Epithelial cell of prostate (primary cell): ENCODE results near the gene ZNF638.
"Not testable (repeated sequence)": the region's sequence is repeated elsewhere in the genome, so short reads cannot be mapped to it uniquely, and the experiment has no call there.

Source experiments
- DNase-seq: peaks from one replicate; pipeline ENCODE4 v3.0.0-alpha.2; 2011; ENCODE audit warnings: low read depth, low spot score
- H3K27ac ChIP-seq: fragments of 450-650 bp; 2 replicates; pipeline ENCODE4 v1.5.1; 2017; ENCODE audit warnings: mild to moderate bottlenecking

The ZNF638 gene

DNA sequence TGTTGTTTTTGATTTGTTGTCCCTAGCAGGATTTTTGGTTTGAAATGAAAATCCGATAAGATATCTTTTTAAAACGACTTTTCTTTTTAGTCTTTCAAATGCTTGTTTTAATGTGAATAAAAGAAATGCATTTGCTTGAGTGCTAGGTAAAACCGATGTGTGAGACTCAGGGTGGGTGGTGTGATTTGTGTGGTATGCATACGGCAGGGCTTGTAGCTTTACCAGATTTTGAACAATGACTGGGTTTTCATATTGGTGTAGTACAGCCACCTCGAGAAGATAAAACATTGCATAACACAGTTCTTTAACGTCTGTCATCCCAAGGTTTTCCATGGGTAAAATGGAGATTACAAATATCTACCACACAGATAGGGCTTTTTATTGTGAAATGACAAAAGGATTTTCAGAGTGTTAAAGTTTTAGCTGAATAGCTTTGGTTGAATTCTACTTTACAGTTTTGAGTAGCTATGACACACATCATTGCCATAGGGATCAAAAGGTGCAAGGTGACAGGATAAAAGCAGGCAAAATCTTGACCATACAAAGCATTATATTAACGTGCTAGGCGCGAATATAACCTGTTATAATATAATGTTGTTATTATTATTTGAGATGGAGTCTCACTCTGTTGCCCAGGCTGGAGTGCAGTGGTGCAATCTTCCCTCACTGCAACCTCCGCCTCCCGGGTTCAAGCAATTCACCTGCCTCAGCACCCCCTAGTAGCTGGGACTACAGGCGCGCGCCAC lies 824 bp upstream of the ZNF638 start:
- H3K27ac ChIP-seq = no peak overlapping the region
- DNase-seq = no peak

DNA sequence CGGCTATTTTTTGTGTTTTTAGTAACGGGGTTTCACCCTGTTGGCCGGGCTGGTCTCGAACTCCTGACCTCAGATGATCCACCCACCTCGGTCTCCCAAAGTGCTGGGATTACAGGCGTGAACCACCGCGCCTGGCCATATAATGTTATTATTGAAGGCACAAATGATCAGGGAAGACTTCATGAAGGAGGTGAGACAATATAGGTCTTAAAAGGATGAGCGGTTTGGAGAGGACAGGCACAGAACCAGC lies 326 bp upstream of the ZNF638 start:
- H3K27ac ChIP-seq, DNase-seq: not testable (repeated sequence)

DNA sequence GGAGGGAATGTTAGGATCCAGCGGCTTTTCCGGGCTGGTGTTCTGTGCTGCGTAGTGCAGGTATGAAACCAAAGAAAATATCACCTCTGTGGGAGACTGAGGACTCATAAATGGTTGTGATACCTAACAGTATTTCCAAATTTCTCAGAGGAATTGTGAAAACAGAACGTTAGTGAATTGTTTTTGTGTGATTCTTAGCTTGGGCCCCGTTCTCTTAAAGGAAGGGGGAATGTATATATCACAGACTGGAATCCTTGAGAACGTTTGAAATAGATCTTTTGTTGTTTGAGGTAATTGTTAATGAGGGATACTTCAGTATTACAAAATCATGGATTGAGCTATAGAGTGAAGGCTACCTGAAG lies 834 bp downstream of the ZNF638 start:
- no peak for DNase-seq
- H3K27ac ChIP-seq = peak overlapping the region; percentile 39

DNA sequence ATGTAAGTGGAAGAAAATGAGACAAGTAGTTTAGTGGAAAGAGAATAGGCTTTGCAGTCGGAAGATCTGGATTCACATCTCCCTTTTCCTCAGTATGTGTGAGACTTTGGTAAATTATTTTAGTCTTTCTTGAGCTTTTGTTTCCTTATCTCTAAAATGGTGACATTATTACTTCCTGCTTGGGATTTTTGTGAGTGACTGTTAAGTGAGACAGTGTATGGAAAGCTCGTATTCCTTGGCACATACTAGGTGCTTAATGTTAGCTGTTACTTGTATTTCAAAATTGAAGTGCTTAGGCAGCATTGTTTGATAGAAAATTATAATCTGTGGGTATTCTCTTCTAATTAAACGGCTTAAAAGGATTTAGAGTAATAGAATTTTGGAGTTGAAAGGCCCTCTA lies 2.0 kb downstream of the ZNF638 start:
- no peak overlapping the region for H3K27ac ChIP-seq
- no peak for DNase-seq

DNA sequence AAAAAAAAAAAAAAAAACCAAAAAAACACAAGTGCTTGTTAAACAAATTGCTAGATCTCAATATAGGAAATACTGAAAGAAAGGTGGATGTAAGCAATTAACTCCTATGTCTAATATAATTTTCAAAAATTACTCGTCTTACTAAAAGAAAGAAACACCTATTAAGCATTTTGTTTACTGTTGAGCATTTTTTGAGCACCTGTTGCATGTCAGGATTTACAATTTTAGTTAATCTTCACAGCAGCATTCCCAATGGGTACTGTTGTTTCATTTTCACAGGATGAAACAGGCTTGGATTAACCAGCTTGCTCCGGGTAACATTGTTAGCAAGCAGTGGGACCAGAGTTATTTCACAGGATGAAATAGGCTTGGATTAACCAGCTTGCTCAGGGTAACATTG lies 4.8 kb downstream of the ZNF638 start:
- DNase-seq = no peak
- H3K27ac ChIP-seq = no peak overlapping the region

DNA sequence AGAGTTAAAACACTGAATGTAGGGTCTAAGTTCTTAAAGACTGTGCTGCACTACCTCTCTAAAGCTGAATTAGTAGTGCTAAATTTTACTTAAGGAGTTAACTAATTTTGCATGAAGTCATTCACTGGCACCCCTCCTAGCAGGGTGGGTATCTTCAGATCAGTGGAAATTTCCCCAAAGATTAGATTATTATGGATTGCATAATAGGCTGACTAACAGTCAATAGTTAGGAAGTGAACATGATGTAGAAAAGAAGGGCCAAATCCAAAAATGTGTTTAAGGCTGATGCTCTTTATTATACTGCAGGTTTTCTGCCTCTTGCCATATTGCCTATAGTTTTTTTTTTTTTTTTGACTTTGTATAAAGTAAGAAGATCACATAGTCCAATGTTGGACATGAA lies 5.2 kb downstream of the ZNF638 start:
- no peak for DNase-seq
- H3K27ac ChIP-seq = no peak overlapping the region

DNA sequence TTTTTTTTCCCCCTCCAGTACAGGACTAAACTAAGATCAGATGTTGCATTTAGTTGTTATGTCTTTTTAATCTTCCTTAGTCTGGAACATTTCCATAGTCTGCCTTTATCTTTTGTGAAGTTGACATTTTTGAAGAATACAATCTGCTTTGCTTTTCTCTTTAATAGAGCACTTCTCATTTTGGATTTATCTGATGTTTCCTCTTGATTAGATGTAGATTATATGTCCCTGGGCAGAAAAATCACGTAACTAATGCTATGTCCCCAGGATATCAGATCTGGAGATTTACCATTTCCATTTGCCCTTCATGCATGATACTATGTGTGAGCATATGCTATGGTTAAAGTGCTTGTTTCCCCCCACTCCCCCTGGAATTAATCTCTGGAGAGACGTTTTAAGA lies 6.2 kb downstream of the ZNF638 start:
- DNase-seq = no peak
- H3K27ac ChIP-seq = no peak overlapping the region

GRCh38 chr2:71339685-71340084 lies 8.1 kb downstream of the ZNF638 start:
- DNase-seq = no peak
- H3K27ac ChIP-seq = no peak overlapping the region

GRCh38 chr2:71340176-71340575 lies 8.6 kb downstream of the ZNF638 start:
- H3K27ac ChIP-seq = no peak overlapping the region

GRCh38 chr2:71341645-71342044 lies 10.1 kb downstream of the ZNF638 start:
- no peak for DNase-seq
- H3K27ac ChIP-seq = no peak overlapping the region

More at GRCh38 chr2:71340176-71340575, 8.6 kb downstream of the ZNF638 start:
- DNase-seq = no peak

DNA sequence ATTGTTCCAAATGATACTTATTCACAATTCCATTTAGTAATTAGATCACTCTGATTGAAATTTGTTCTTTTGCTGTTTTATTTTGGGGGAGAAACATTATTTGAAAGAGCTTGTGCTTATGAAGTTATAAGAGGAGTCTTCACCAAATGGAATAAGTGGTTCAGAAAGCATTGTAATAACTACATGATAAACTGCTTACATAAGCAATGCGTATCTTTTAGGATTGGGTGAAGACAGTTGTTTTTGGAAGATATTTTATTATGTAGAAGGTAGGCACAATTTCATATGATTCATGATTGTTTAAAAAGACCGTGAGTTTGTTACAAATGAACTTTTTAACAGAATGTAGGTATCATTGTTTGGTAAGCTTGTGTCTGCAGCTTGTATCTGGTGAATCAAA lies 14.5 kb downstream of the ZNF638 start:
- no peak overlapping the region for H3K27ac ChIP-seq
- no peak for DNase-seq

DNA sequence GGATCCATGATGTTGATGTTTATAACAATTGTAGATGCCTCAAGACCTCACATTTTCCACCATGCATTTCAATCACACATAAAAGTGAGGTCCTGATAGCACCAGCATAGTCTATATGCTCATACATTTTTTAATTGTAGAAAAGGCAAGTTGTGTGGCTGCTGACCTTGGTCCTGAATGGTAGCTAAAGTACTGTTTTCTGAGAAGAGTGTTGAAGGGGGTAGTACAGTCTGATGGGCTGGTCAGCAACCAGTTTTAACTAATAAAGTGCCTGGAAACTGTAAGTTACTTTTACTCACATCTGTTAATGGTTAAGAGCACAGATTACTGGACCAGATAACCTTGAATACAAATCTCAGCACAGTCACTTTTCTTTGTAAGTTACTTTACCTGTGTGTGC lies 15.9 kb downstream of the ZNF638 start:
- no peak overlapping the region for H3K27ac ChIP-seq
- no peak for DNase-seq

DNA sequence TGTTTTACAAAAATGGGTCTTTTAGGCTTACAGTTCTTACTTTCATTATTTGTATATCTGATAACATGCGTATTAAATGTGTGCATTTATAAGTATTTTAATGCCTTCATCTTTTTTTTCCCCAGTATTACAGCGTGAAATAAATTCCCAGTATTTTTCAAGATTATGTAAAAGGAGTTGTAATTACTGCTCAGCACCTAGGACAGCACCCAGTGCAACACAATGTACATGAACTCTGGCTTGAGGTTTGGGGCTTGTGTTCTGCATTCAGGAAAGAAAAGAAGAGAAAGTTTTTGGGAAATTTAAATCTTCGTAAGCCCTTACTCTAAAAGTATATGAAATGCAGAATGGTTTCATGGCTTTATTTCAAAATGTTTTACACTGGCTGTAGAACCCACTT lies 16.7 kb downstream of the ZNF638 start:
- DNase-seq = no peak

DNA sequence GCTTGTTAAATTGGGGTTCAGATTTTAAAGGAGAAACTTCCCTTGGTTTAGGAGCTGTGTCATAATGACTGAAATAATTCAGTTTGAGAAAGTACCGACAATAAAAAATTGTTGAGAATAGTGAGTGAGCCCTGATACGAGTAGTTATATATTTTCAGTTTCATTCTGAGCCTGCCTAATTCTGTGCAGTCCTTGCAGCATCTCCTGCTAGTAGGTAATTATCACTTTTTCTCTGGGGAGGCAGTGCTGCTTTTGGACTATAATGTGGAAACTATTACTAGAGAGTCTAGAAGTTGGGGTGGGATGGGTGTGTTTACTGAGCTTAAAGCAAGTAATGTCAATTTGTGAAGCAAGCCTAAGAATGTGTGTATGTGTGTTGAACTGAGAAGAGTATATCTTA lies 21.7 kb downstream of the ZNF638 start:
- no peak for DNase-seq
- H3K27ac ChIP-seq = no peak overlapping the region

More for the DNA sequence above, 16.7 kb downstream of the ZNF638 start:
- H3K27ac ChIP-seq = no peak overlapping the region

DNA sequence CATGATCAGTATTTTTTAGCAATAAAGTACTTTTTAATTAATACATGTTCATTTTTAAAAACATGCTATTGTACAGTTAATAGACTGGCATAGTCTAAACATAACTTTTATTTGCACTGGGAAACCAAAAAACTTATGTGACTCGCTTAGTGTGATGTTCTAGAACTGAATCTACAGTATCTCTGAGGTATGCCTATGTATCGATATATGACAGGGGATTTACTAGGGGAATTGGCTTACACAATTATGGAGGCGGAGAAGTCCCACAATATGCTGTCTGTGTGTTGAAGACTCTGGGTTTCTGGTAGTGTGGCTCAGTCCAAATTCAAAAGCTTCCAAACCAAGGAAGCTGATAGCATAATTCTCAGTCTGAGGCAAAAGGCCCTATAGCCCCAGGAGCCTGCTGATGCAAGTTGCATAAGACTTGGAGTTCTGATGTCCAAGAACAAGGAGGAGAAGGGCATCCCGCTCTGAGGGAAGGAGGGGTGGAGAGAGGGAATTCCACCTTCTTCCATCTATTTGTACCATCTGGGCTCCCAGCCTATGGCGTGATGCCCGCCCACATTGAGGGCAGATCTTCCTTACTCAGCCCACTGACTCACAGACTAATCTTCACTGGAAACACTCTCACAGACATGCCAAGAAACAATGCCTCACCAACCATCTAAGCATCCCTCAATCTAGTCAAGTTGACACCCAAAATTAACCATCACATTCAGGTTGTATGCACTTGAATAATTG lies 27.5 kb downstream of the ZNF638 start:
- no peak for DNase-seq
- no peak overlapping the region for H3K27ac ChIP-seq

GRCh38 chr2:71360434-71360975 lies 28.9 kb downstream of the ZNF638 start:
- no peak overlapping the region for H3K27ac ChIP-seq
- no peak for DNase-seq

DNA sequence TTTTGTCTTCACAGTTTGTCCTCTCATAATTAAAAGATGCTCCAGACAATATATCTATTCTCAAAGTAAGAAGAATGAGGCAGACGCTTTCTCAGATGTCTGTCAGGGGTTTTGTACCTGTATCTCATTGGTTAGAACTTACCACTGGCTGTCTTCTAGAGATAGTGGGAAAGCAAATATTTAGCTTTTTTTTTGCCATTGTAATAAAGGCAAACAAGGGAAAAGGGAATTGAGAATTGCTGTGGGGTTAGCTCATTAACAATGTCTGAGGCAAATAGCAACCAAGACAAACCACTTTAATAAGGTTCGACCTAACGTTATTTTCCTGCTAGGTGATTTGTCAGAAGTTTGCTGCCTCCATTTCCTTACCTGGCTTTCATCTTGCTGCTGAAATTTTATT lies 30.0 kb downstream of the ZNF638 start:
- no peak for DNase-seq
- H3K27ac ChIP-seq = no peak overlapping the region

DNA sequence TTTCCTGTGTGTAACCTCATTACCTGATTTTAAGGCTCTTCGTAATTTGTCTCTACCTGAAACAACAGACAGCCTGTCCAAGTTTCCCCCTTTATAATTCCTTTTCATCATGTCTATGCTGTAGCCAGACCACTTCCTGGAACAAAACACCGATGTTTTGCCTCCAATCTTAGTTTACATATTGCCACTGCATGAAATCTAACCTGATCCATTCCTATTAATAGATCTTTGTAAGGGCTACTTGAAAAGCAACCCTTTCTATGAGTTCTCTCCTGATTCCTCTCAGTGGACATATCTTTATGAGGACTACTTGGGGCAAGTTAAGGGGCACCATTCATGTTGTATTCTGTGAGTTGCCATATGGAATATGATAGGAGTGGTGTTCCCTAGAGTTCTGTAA lies 30.9 kb downstream of the ZNF638 start:
- DNase-seq = no peak
- no peak overlapping the region for H3K27ac ChIP-seq

GRCh38 chr2:71370015-71370414 lies 38.4 kb downstream of the ZNF638 start:
- DNase-seq = no peak
- no peak overlapping the region for H3K27ac ChIP-seq

- no peak overlapping the region for H3K27ac ChIP-seq
- DNase-seq = no peak
Measured at GRCh38 chr2:71372042-71372441, 40.5 kb downstream of the ZNF638 start.

- peak; percentile 18 for DNase-seq
Measured at GRCh38 chr2:71379086-71379485, 47.5 kb downstream of the ZNF638 start.

GRCh38 chr2:71380665-71381064 lies 49.1 kb downstream of the ZNF638 start:
- H3K27ac ChIP-seq = no peak overlapping the region
- no peak for DNase-seq

More at GRCh38 chr2:71379086-71379485, 47.5 kb downstream of the ZNF638 start:
- peak overlapping the region; percentile 72 for H3K27ac ChIP-seq
